NOMO-1 treated with DMSO at 0.1 percent for 48 hours (cell line): Measurements from ENCODE around the gene JARID2.

Experiments
- DNase-seq: peaks from one replicate; lab custom pipeline; 2025; ENCODE audit not compliant: unreplicated experiment; lab: John Stamatoyannopoulos, UW

The JARID2 gene

GRCh38 chr6:15556711-15557110 lies 310.8 kb downstream of the JARID2 start:
- DNase-seq: no peak

GRCh38 chr6:15557174-15557573 lies 311.3 kb downstream of the JARID2 start:
- DNase-seq: no peak

GRCh38 chr6:15560713-15561112 lies 314.8 kb downstream of the JARID2 start:
- DNase-seq: no peak

- no peak for DNase-seq
Measured at GRCh38 chr6:15561447-15562199, 315.8 kb downstream of the JARID2 start.

DNA sequence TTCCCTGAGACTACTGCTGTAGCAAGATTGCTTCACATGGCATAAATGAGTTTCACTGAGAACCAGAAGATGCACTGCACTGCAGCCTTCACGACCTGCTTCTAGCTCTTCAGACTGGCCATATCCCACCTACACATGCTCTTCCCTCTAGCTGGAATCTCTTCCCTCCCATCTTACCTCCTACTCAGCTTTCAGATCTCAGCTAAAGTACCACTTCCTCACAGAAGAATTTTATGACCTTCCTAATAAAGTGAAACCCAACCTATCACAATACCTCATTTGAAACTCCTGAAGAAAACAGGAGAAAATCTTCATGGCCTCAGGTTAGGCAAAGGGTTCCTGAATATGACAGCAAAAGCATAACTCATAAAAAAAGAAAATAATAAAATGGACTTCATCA lies 317.1 kb downstream of the JARID2 start:
- DNase-seq: no peak

- DNase-seq: no peak
Measured at GRCh38 chr6:15569035-15569995, 323.4 kb downstream of the JARID2 start.

GRCh38 chr6:15570171-15570570 lies 324.3 kb downstream of the JARID2 start:
- no peak for DNase-seq
